HepG2 (cell line): ENCODE measurements around the gene PIGW. TPM values are rescaled to one million over a fixed set of nuclear protein-coding genes. Genes with fewer than 3 reads are reported as not detected.

Experiments
- ATAC-seq: fragments of 200-7000 bp; cut with Tn5 transposase; 3 replicates; pipeline ENCODE4 v1.9.1; 2020; ENCODE audit warnings: mild to moderate bottlenecking, moderate library complexity
- BruUV-seq: library from RNA; stranded (reverse); fragments of 400-500 nt; replicated peaks from 2 replicates; lab custom pipeline; 2021; lab: Mats Ljungman, UMichigan
- CTCF ChIA-PET: fragments of 300-600 bp; formaldehyde crosslinking; extraction: SDS; loops from one replicate; lab custom pipeline; 2021; ENCODE audit warnings: low total read pairs, inconsistent platforms, low intra/inter-chr PET ratio; lab: Yijun Ruan, JAX
- POLR2A ChIA-PET: fragments of 350-600 bp; sonication (Branson Sonifier 250); formaldehyde crosslinking; loops from one replicate; lab custom pipeline; 2020; ENCODE audit warnings: antibody characterized with exemption, inconsistent platforms; lab: Yijun Ruan, JAX
- DNase-seq: peaks from one replicate; pipeline ENCODE4 v3.0.0-alpha.2; 2015; ENCODE audit warnings: low spot score
- FAIRE-seq: peaks from 3 replicates; lab custom pipeline; 2011; peaks lifted over from hg19 to GRCh38; lab: Jason Lieb, UNC
- H2AFZ ChIP-seq: one replicate; pipeline ENCODE4 v1.6.1; 2011; ENCODE audit warnings: low read length, inconsistent platforms
- H3K27ac ChIP-seq: fragments of 300-600 bp; 3 replicates; pipeline ENCODE4 v1.8.0; 2011; ENCODE audit warnings: mixed run types, mild to moderate bottlenecking, mixed read lengths, low read length, inconsistent platforms; ENCODE audit not compliant: insufficient read depth; ENCODE audit errors: extremely low read length
- H3K27me3 ChIP-seq, 2 experiments: fragments of 200-600 bp in 1 of 2; 2 replicates in 1 of 2; 3 replicates in 1 of 2; pipeline versions ENCODE4 v1.6.0 to v1.8.0; 2011; ENCODE audit warnings: low read length in 2 of 2, mild to moderate bottlenecking in 2 of 2, moderate library complexity in 2 of 2, inconsistent platforms in 1 of 2; ENCODE audit not compliant: insufficient read depth in 2 of 2, control insufficient read depth in 1 of 2
- H3K36me3 ChIP-seq, 2 experiments: fragments of 200-600 bp in 1 of 2; replicated peaks in 1 of 2; 2 replicates in 1 of 2; 3 replicates in 1 of 2; pipeline versions ENCODE4 v1.5.1 to v1.8.0; 2011; ENCODE audit warnings: low read length in 2 of 2, inconsistent platforms in 1 of 2; ENCODE audit not compliant: insufficient read depth in 2 of 2, control insufficient read depth in 1 of 2
- H3K4me1 ChIP-seq: 2 replicates; pipeline ENCODE4 v1.5.1; 2012; ENCODE audit warnings: low read length, inconsistent platforms; ENCODE audit not compliant: insufficient read depth
- H3K4me2 ChIP-seq: 2 replicates; pipeline ENCODE4 v1.6.0; 2011; ENCODE audit warnings: low read depth, low read length, inconsistent platforms
- H3K4me3 ChIP-seq, 3 experiments: fragments of 200-600 bp in 1 of 3; sonication (generic), shearing (Covaris generic) in 1 of 3; replicated peaks in 1 of 3; 2 replicates each; pipeline ENCODE4 v1.5.1; 2011 to 2016; ENCODE audit warnings: low read length in 3 of 3, inconsistent platforms in 2 of 3, low read depth in 2 of 3, mild to moderate bottlenecking in 2 of 3, control low read depth in 1 of 3, mixed read lengths in 1 of 3; ENCODE audit not compliant: insufficient read depth in 1 of 3
- H3K79me2 ChIP-seq: one replicate; pipeline ENCODE4 v1.6.1; 2011; ENCODE audit warnings: low read length, inconsistent platforms; ENCODE audit not compliant: insufficient read depth
- H3K9ac ChIP-seq: 2 replicates; pipeline ENCODE4 v1.6.0; 2011; ENCODE audit warnings: mild to moderate bottlenecking, low read depth, low read length, inconsistent platforms; ENCODE audit not compliant: insufficient read depth
- H3K9me3 ChIP-seq: 2 replicates; pipeline ENCODE4 v1.5.1; 2012; ENCODE audit warnings: mild to moderate bottlenecking, low read length
- H4K20me1 ChIP-seq: 2 replicates; pipeline ENCODE4 v1.6.0; 2011; ENCODE audit warnings: inconsistent platforms, mild to moderate bottlenecking, low read length, moderate library complexity; ENCODE audit not compliant: insufficient read depth
- ELF3 ChIP-seq: IDR thresholded peaks from 2 replicates; pipeline ENCODE4 v1.6.1; 2016; ENCODE audit warnings: missing genetic modification reagents, missing compliant biosample characterization
- NR2F2 ChIP-seq: IDR thresholded peaks from 2 replicates; pipeline ENCODE4 v1.6.1; 2012; ENCODE audit warnings: low read depth, inconsistent platforms, borderline replicate concordance
- SATB2 ChIP-seq: sonication (generic); formaldehyde crosslinking; IDR thresholded peaks from 2 replicates; pipeline ENCODE4 v1.5.0; 2020; ENCODE audit warnings: missing genetic modification reagents
- ZNF256 ChIP-seq: sonication (generic); formaldehyde crosslinking; conservative IDR thresholded peaks from 2 replicates; pipeline ENCODE4 v1.4.0; 2020; ENCODE audit warnings: missing genetic modification reagents
- ZNF414 ChIP-seq: sonication (generic); formaldehyde crosslinking; IDR thresholded peaks from 2 replicates; pipeline ENCODE4 v1.5.0; 2020; ENCODE audit warnings: missing genetic modification reagents
- ZNF607 ChIP-seq: sonication (generic); formaldehyde crosslinking; IDR thresholded peaks from 2 replicates; pipeline ENCODE4 v1.5.1; 2020; ENCODE audit warnings: missing genetic modification reagents, mild to moderate bottlenecking, borderline replicate concordance
- WGBS: methylation state at CpG from one replicate; pipeline ENCODE4 v1.1.6; 2017; ENCODE audit warnings: low lambda C conversion rate; 5-methylcytosine and 5-hydroxymethylcytosine counted together
- in situ Hi-C: cut with HindIII; loops from 2 replicates; pipeline ENCODE4 v1.10.0; 2017; ENCODE audit warnings: low pct_unique_long_range_greater_than_20kb; ENCODE audit not compliant: extremely low pct_ligation_motif_present
- intact Hi-C: fragments of 100-400 bp; cut with micrococcal nuclease; formaldehyde crosslinking; loops from one replicate; pipeline ENCODE4 v1.10.0; 2022; ENCODE audit not compliant: unreplicated experiment
- polyA plus RNA-seq, 8 experiments: library from polyadenylated mRNA; depleted of rRNA in 3 of 8; stranded (reverse) in 7 of 8; unstranded in 1 of 8; fragments of >200 nt; fragmentation: Illumina TruSeq in 4 of 8; extraction: Trizol in 4 of 8; gene quantifications; 2 replicates each; pipeline versions ENCODE4 v1.2.1 to v1.2.3, GENCODE V29; 2011 to 2016; ENCODE audit warnings: low read depth in 4 of 8, missing spikeins in 1 of 8, mixed read lengths in 1 of 8; ENCODE audit not compliant: insufficient read depth in 1 of 8
- total RNA-seq, 5 experiments: library from RNA; depleted of rRNA; stranded (reverse); fragments of >200 nt; fragmentation: Illumina TruSeq; extraction: Trizol; gene quantifications; 2 replicates each; pipeline ENCODE4 v1.2.3, GENCODE V29; 2016; ENCODE audit warnings: low read depth in 1 of 5
- TF ChIP-seq, protein P1 (sequence below): sonication (generic); formaldehyde crosslinking; IDR thresholded peaks from 2 replicates; pipeline ENCODE4 v1.9.0; 2022; ENCODE audit warnings: low read depth, missing genetic modification reagents

PIGW gene
- total and polyA plus RNA-seq, 2 of the 13 experiments (the other 11 are each of a cell fraction or from before 2014, with no cell fraction given) = 9.0 to 24.0 TPM

DNA sequence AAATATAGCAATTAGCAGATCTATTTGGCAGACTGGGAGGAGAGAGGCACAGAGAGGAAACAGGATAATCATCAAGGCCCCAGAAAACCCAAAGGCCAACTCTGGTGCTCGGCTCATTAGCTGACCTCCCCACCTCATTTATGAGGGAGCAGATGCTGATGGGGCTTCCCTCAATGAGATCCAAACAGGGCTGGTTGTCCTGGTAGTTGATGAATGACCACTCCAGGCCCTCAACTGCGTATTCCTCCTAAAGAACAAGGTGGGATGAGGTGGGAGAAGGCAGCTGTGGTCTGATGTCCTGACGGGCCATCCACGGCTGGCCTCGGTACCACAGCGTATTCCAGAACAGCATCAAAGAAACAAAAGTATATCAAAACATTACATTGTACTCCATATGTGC lies 27.5 kb upstream of the PIGW start:
- no peaks in the 10 kb centered on the region for H3K9me3 ChIP-seq
- 98% methylated on average over 6 of the region's 6 CpGs for WGBS
- H3K36me3 ChIP-seq = peaks cover 26 to 44% of the 10 kb centered on the region in 2 experiments
- TF ChIP-seq ZNF256 (CRISPR knock-in tag) = no peak
- TF ChIP-seq NR2F2 = no peak
- no peak for TF ChIP-seq ELF3 (CRISPR knock-in tag)
- no peak for TF ChIP-seq ZNF607 (CRISPR knock-in tag)
- TF ChIP-seq, protein P1, sequence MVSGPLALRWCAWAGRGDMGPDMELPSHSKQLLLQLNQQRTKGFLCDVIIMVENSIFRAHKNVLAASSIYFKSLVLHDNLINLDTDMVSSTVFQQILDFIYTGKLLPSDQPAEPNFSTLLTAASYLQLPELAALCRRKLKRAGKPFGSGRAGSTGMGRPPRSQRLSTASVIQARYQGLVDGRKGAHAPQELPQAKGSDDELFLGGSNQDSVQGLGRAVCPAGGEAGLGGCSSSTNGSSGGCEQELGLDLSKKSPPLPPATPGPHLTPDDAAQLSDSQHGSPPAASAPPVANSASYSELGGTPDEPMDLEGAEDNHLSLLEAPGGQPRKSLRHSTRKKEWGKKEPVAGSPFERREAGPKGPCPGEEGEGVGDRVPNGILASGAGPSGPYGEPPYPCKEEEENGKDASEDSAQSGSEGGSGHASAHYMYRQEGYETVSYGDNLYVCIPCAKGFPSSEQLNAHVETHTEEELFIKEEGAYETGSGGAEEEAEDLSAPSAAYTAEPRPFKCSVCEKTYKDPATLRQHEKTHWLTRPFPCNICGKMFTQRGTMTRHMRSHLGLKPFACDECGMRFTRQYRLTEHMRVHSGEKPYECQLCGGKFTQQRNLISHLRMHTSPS (CRISPR knock-in tag) = no peak
- no peak for TF ChIP-seq SATB2 (CRISPR knock-in tag)
- TF ChIP-seq ZNF414 (CRISPR knock-in tag) = no peak
- H2AFZ ChIP-seq = no peak overlapping the region
- no peaks in the 10 kb centered on the region for H3K79me2 ChIP-seq
- no peak overlapping the region for H3K9ac ChIP-seq
- no peak for DNase-seq
- intact Hi-C loops (no loop called here), in situ Hi-C loops (no loop called here)
- H3K4me3 ChIP-seq = no peak overlapping the region
- no peak overlapping the region for H3K4me2 ChIP-seq
- ATAC-seq = no peak
- H3K4me1 ChIP-seq = peaks cover 18% of the 10 kb centered on the region
- no peak for FAIRE-seq
- H3K27ac ChIP-seq = no peak overlapping the region
- BruUV-seq = no TSS peak
- H3K27me3 ChIP-seq = no peaks in the 10 kb centered on the region
- ChIA-PET CTCF (no interaction called here), POLR2A (no interaction called here)
- H4K20me1 ChIP-seq = no peaks in the 10 kb centered on the region
